ENCODE data around the gene ASMT. TPM values are rescaled to one million over a fixed set of nuclear protein-coding genes. Genes with fewer than 3 reads are reported as not detected.
"Not testable (repeated sequence)": the region's sequence is repeated elsewhere in the genome, so short reads cannot be mapped to it uniquely, and the experiment has no call there.

The ASMT gene
- total and polyA plus RNA-seq, 10 of the 15 experiments (the other 5 are each of a cell fraction or from before 2014, with no cell fraction given), result 0.18 to 0.29 TPM; not detected in 8

DNA sequence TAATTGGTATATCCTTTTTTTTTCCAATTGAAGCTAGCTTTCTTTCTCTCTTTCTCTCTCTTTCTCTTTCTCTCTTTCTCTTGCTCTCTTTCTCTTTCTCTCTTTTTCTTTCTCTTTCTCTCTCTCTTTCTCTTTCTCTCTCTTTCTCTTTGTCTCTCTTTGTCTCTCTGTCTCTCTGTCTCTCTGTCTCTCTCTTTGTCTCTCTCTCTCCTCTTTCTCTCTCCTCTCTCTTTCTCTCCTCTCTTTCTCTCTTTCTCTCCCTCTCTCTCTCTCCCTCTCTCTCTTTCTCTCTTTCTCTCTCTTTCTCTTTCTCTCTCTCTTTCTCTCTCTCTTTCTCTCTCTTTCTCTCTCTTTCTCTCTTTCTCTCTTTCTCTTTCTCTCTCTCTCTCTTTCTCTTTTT lies 66.6 kb downstream of the ASMT start:
- Histone ChIP-seq H3K4me3 (no peak overlapping the region), H3K4me1 (ENCODE audit: control insufficient read depth, insufficient read depth, low read length) (no peaks in the 10 kb centered on the region), H3K9me3 (replicated peaks; ENCODE audit: control insufficient read depth, insufficient read depth, low read length) (no peaks in the 10 kb centered on the region; the same call in 2 of the 3 replicates), H3K79me2 (ENCODE audit: control insufficient read depth, insufficient read depth, low read length) (no peaks in the 10 kb centered on the region), H3K4me2 (ENCODE audit: control insufficient read depth, insufficient read depth) (no peak overlapping the region), H3K27ac (ENCODE audit: control insufficient read depth, insufficient read depth) (no peak overlapping the region), H4K20me1 (ENCODE audit: control insufficient read depth, insufficient read depth) (no peaks in the 10 kb centered on the region), H2AFZ (ENCODE audit: control insufficient read depth, low read depth, low read length) (no peak overlapping the region), H3K27me3 (replicated peaks in 1 of 2; ENCODE audit: control insufficient read depth in 2 of 2, insufficient read depth in 2 of 2, low read length in 1 of 2) (no peaks in the 10 kb centered on the region), H3K9ac (ENCODE audit: control insufficient read depth, insufficient read depth, low read length) (no peak overlapping the region), H3K36me3 (ENCODE audit: control insufficient read depth in 2 of 2, insufficient read depth in 2 of 2, low read length in 1 of 2) (no peaks in the 10 kb centered on the region; a peak in 1 of 4 replicates)
- ChIA-PET RAD21 (ENCODE audit: unreplicated experiment) (no interaction called here), POLR2A (no interaction called here), SMC1A (ENCODE audit: uncharacterized antibody, unreplicated experiment) (no interaction called here), CTCF (no interaction called here)
- intact Hi-C loops (cut with micrococcal nuclease; ENCODE audit: unreplicated experiment) (no loop called here), in situ Hi-C loops (cut with MboI) (no loop called here)
- BruUV-seq (replicated peaks), result no TSS peak
- ATAC-seq, result no peak
- DNase-seq (ENCODE audit: low read depth, low spot score), result no peak
- TF ChIP-seq CEBPB (IDR thresholded peaks at IDR 0.05; ENCODE audit: borderline replicate concordance in 1 of 2, low read depth in 2 of 2, low read length in 2 of 2) (no peak), SMC3 (IDR thresholded peaks at IDR 0.05; ENCODE audit: borderline replicate concordance, low read length) (no peak), ESRRA (IDR thresholded peaks at IDR 0.05; ENCODE audit: low read length) (no peak), SUZ12 (IDR thresholded peaks at IDR 0.05; ENCODE audit: unreplicated experiment) (no peak), TCF3 (IDR thresholded peaks at IDR 0.05; ENCODE audit: borderline replicate concordance, insufficient read depth, low read depth, low read length) (no peak), BACH1 (IDR thresholded peaks at IDR 0.05; ENCODE audit: borderline replicate concordance) (no peak), ZBED1 (IDR thresholded peaks at IDR 0.05; ENCODE audit: borderline replicate concordance) (no peak)
- TF ChIP-seq, protein P1, sequence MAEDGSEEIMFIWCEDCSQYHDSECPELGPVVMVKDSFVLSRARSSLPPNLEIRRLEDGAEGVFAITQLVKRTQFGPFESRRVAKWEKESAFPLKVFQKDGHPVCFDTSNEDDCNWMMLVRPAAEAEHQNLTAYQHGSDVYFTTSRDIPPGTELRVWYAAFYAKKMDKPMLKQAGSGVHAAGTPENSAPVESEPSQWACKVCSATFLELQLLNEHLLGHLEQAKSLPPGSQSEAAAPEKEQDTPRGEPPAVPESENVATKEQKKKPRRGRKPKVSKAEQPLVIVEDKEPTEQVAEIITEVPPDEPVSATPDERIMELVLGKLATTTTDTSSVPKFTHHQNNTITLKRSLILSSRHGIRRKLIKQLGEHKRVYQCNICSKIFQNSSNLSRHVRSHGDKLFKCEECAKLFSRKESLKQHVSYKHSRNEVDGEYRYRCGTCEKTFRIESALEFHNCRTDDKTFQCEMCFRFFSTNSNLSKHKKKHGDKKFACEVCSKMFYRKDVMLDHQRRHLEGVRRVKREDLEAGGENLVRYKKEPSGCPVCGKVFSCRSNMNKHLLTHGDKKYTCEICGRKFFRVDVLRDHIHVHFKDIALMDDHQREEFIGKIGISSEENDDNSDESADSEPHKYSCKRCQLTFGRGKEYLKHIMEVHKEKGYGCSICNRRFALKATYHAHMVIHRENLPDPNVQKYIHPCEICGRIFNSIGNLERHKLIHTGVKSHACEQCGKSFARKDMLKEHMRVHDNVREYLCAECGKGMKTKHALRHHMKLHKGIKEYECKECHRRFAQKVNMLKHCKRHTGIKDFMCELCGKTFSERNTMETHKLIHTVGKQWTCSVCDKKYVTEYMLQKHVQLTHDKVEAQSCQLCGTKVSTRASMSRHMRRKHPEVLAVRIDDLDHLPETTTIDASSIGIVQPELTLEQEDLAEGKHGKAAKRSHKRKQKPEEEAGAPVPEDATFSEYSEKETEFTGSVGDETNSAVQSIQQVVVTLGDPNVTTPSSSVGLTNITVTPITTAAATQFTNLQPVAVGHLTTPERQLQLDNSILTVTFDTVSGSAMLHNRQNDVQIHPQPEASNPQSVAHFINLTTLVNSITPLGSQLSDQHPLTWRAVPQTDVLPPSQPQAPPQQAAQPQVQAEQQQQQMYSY (CRISPR knock-in tag; IDR thresholded peaks at IDR 0.05), result no peak
- TF ChIP-seq, protein P2, sequence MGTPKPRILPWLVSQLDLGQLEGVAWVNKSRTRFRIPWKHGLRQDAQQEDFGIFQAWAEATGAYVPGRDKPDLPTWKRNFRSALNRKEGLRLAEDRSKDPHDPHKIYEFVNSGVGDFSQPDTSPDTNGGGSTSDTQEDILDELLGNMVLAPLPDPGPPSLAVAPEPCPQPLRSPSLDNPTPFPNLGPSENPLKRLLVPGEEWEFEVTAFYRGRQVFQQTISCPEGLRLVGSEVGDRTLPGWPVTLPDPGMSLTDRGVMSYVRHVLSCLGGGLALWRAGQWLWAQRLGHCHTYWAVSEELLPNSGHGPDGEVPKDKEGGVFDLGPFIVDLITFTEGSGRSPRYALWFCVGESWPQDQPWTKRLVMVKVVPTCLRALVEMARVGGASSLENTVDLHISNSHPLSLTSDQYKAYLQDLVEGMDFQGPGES (IDR thresholded peaks at IDR 0.05), result no peak
- FAIRE-seq, result no peak

DNA sequence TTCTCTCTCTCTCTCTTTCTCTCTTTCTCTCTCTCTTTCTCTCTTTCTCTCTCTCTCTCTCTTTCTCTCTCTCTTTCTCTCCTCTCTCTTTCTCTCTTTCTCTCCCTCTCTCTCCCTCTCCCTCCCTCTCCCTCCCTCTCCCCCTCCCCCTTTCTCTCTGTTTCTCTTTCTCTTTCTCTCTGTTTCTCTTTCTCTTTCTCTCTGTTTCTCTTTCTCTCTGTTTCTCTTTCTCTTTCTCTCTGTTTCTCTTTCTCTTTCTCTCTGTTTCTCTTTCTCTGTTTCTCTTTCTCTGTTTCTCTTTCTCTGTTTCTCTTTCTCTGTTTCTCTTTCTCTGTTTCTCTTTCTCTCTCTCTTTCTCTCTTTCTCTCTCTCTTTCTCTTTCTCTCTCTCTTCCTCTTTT lies 67.0 kb downstream of the ASMT start:
- H3K27me3 ChIP-seq (replicated peaks in 1 of 2; ENCODE audit: control insufficient read depth in 2 of 2, insufficient read depth in 2 of 2, low read length in 1 of 2); ATAC-seq; RAD21 ChIA-PET (ENCODE audit: unreplicated experiment); BruUV-seq (replicated peaks); H3K27ac ChIP-seq (ENCODE audit: control insufficient read depth, insufficient read depth); H3K9ac ChIP-seq (ENCODE audit: control insufficient read depth, insufficient read depth, low read length); H3K36me3 ChIP-seq (ENCODE audit: control insufficient read depth in 2 of 2, insufficient read depth in 2 of 2, low read length in 1 of 2); POLR2A ChIA-PET; FAIRE-seq; in situ Hi-C loops (cut with MboI); H3K4me1 ChIP-seq (ENCODE audit: control insufficient read depth, insufficient read depth, low read length); H3K4me3 ChIP-seq; H2AFZ ChIP-seq (ENCODE audit: control insufficient read depth, low read depth, low read length); H3K4me2 ChIP-seq (ENCODE audit: control insufficient read depth, insufficient read depth); H3K9me3 ChIP-seq (replicated peaks; ENCODE audit: control insufficient read depth, insufficient read depth, low read length); CTCF ChIA-PET; H3K79me2 ChIP-seq (ENCODE audit: control insufficient read depth, insufficient read depth, low read length); DNase-seq (ENCODE audit: low read depth, low spot score); SMC1A ChIA-PET (ENCODE audit: uncharacterized antibody, unreplicated experiment); intact Hi-C loops (cut with micrococcal nuclease; ENCODE audit: unreplicated experiment); H4K20me1 ChIP-seq (ENCODE audit: control insufficient read depth, insufficient read depth): not testable (repeated sequence)
